ENCODE measurements around the gene RFTN1. TPM values are rescaled to one million over a fixed set of nuclear protein-coding genes. Genes with fewer than 3 reads are reported as not detected.

The RFTN1 gene
- total RNA-seq, 6 experiments from 2014 or later = 15.1 to 36.0 (median 19.8) TPM

GRCh38 chr3:16503191-16503776 is 10.2 kb downstream of the RFTN1 start:
- no peaks in the 10 kb centered on the region for H3K27me3 ChIP-seq
- DNase-seq (no peak), ATAC-seq (peak in 1 of 4 donors; percentile 23)
- WGBS (ENCODE audit: insufficient coverage, low coverage, low lambda C conversion rate, missing lambda C conversion rate) = 40% methylated on average over 1 of the region's 1 CpG
- intact Hi-C loops (cut with DNase I) = no loop called here
- H3K36me3 ChIP-seq = peaks cover 0 to 5% (median 0%) of the 10 kb centered on the region in 4 donors
- no peaks in the 10 kb centered on the region for H3K9me3 ChIP-seq
- H3K4me3 ChIP-seq = no peak overlapping the region
- peaks cover 0 to 4% (median 2%) of the 10 kb centered on the region in 4 donors for H3K4me1 ChIP-seq
- H3K27ac ChIP-seq = no peak overlapping the region
- TF ChIP-seq CTCF (IDR thresholded peaks at IDR 0.05) (no peak), POLR2A (IDR thresholded peaks at IDR 0.05) (no peak)

DNA sequence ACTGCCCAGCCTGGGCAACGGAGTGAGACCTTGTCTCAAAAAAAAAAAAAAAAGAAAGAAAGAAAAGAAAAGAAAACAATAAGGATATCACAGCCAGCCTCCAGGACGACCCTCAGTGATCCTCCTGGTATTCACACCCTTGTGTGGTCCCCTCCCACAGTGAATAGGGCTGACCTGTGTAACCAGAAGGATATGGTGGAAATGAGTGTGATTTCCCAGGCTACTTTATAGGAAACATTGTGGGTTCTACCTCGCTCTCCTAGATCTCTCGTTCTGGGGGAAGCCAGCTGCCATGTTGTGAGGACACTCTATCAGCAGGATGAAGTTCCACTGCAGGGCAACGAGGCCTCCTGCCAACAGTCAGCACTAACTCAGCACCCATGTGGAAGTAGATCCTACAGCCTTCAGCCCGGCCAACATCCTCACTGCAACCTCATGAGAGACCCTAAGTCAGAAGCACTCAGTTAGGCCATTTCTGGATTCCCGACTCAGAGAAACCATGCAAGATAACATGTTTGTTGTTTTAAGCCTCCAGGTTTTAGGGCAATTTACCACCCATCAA is 11.1 kb downstream of the RFTN1 start:
- Histone ChIP-seq H3K27ac (no peak overlapping the region), H3K9me3 (no peaks in the 10 kb centered on the region), H3K4me1 (peaks cover 0 to 7% (median 0%) of the 10 kb centered on the region in 4 donors), H3K27me3 (no peaks in the 10 kb centered on the region), H3K36me3 (peaks cover 0 to 5% (median 0%) of the 10 kb centered on the region in 4 donors), H3K4me3 (no peak overlapping the region)
- no peak for DNase-seq
- no peak for ATAC-seq
- WGBS (ENCODE audit: insufficient coverage, low coverage, low lambda C conversion rate, missing lambda C conversion rate) = 70% methylated on average over 4 of the region's 7 CpGs
- TF ChIP-seq CTCF (IDR thresholded peaks at IDR 0.05) (no peak), POLR2A (IDR thresholded peaks at IDR 0.05) (no peak)
- intact Hi-C loops (cut with DNase I) = no loop called here

GRCh38 chr3:16501376-16501775 is 12.1 kb downstream of the RFTN1 start:
- H3K9me3 ChIP-seq = no peaks in the 10 kb centered on the region
- peaks cover 0 to 7% (median 0%) of the 10 kb centered on the region in 4 donors for H3K4me1 ChIP-seq
- no peak for ATAC-seq
- no peaks in the 10 kb centered on the region for H3K27me3 ChIP-seq
- no peak for DNase-seq
- no peak overlapping the region for H3K27ac ChIP-seq
- intact Hi-C loops (cut with DNase I) = no loop called here
- H3K36me3 ChIP-seq = peaks cover 0 to 5% (median 0%) of the 10 kb centered on the region in 4 donors
- 90% methylated on average over 4 of the region's 4 CpGs for WGBS (ENCODE audit: insufficient coverage, low coverage, low lambda C conversion rate, missing lambda C conversion rate)
- no peak overlapping the region for H3K4me3 ChIP-seq
- no peak for TF ChIP-seq CTCF (IDR thresholded peaks at IDR 0.05)
- no peak for TF ChIP-seq POLR2A (IDR thresholded peaks at IDR 0.05)

DNA sequence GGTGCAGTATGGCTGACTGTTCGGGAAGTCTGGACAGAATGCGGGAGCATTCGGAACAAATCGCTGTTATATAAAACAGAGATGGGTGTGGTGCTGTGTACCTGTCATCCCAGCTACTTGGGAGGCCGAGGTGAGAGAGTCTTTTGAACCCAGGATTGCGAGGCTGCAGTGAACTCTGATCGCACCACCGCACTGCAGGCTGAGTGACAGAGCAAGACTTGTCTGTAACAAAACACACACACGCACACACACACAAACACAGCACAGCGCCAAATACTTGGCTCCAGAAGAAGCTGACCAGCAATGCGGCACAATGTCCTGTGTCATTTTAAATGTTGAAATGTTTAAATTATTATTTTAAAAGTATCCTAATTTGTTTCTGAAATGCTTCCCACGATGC is 12.6 kb downstream of the RFTN1 start:
- no peak for ATAC-seq
- Histone ChIP-seq H3K27me3 (no peaks in the 10 kb centered on the region), H3K27ac (no peak overlapping the region), H3K4me1 (peaks cover 0 to 7% (median 0%) of the 10 kb centered on the region in 4 donors), H3K9me3 (no peaks in the 10 kb centered on the region), H3K36me3 (peaks cover 0 to 5% (median 0%) of the 10 kb centered on the region in 4 donors), H3K4me3 (no peak overlapping the region)
- DNase-seq = no peak
- WGBS (ENCODE audit: insufficient coverage, low coverage, low lambda C conversion rate, missing lambda C conversion rate) = 94% methylated on average over 12 of the region's 12 CpGs
- no peak for TF ChIP-seq POLR2A (IDR thresholded peaks at IDR 0.05)
- intact Hi-C loops (cut with DNase I) = no loop called here

DNA sequence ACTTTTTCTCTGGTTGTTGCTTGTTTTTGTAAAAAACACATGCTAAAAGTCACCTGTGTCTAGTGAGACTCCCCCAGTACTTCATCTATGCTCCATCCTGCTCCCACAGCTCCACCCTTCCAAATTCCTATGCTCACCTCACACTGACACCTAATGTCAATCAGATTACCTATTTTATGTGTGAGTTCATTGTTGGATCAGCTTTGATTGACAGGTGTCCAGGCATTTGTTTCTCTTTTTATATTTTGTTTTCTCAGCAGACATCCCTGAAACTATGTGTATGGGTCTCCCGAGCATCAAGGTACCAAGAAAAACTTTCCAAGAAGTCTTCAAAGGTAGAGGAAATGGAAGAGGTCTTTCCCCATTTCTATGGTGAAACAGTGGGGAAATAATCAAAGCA is 13.4 kb downstream of the RFTN1 start:
- no peaks in the 10 kb centered on the region for H3K27me3 ChIP-seq
- no peak for DNase-seq
- intact Hi-C loops (cut with DNase I) = no loop called here
- H3K27ac ChIP-seq = no peak overlapping the region
- 86% methylated on average over 1 of the region's 1 CpG for WGBS (ENCODE audit: insufficient coverage, low coverage, low lambda C conversion rate, missing lambda C conversion rate)
- H3K4me3 ChIP-seq = no peak overlapping the region
- no peaks in the 10 kb centered on the region for H3K9me3 ChIP-seq
- peaks cover 0 to 5% (median 0%) of the 10 kb centered on the region in 4 donors for H3K36me3 ChIP-seq
- ATAC-seq = no peak
- TF ChIP-seq CTCF (IDR thresholded peaks at IDR 0.05) = no peak
- TF ChIP-seq POLR2A (IDR thresholded peaks at IDR 0.05) = no peak
- peaks cover 0 to 7% (median 0%) of the 10 kb centered on the region in 4 donors for H3K4me1 ChIP-seq
